ENCODE results near the gene PLBD2. TPM values are rescaled to one million over a fixed set of nuclear protein-coding genes. Genes with fewer than 3 reads are reported as not detected.

PLBD2 gene
- total RNA-seq, 1 donor from 2014 or later = 102 TPM

DNA sequence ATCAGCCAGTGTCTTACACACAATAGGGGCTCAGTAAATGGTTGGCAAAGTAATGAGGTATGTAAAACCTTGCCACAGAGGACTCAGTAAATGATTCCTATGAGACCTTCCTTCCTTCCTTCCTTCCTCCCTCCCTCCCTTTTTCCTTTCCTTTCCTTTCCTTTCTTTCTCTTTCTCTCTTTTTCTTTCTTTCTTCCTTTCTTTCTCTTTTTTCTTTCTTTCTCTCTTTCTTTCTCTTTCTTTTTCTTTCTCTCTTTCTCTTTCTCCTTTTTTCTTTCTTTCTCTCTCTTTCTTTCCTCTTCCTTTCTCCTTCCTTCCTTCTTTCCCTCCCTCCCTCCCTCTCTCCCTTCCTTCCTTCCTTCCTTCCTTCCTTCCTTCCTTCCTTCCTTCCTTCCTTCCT is 37.8 kb downstream of the PLBD2 start:
- no peak overlapping the region for H3K27ac Mint-ChIP-seq (ENCODE audit: unreplicated experiment)
- no peaks in the 10 kb centered on the region for H3K9me3 Mint-ChIP-seq (ENCODE audit: low read depth)
- DNase-seq (ENCODE audit: low spot score) = no peak
- H3K36me3 Mint-ChIP-seq (ENCODE audit: low read depth) = no peaks in the 10 kb centered on the region
- peaks cover 11% of the 10 kb centered on the region for H3K27me3 Mint-ChIP-seq (ENCODE audit: low read depth)
- H3K4me1 Mint-ChIP-seq (ENCODE audit: low read depth) = no peaks in the 10 kb centered on the region
- TF ChIP-seq CTCF (IDR thresholded peaks at IDR 0.05) = no peak
- H3K4me3 Mint-ChIP-seq (ENCODE audit: unreplicated experiment) = no peak overlapping the region

DNA sequence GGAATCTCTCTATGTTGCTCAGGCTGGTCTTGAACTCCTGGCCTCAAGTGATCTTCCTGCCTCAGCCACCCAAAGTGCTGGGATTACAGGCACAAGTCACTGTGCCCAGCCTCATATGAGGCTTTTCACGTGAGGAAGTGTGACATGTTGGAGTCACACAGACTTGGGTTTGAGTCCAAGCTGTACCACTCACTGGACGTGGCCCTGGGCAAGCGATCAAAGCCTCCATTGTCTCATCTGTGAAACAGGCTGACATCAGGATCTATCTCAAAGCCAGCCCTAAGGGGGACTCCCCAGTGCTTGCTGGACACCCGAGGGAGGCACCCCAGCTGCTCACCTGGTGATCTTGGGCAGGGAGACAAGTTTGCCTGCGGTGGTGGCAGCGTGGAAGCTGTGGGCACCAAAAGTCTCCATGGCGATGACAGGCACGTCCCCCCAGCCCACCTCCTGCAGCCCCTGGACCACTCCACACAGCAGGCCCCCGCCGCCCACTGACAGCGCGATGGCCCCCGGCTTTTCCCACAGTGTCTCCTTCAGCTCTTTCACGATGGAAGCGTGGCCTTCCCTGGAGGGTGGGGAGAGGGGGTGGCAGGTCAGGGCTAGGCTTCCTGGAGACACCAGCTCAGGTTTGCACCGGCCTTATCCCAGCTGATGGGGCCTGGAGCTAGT is 38.6 kb downstream of the PLBD2 start:
- Mint-ChIP-seq H3K36me3 (ENCODE audit: low read depth) (no peaks in the 10 kb centered on the region), H3K4me3 (ENCODE audit: unreplicated experiment) (no peak overlapping the region), H3K27me3 (ENCODE audit: low read depth) (peaks cover 11% of the 10 kb centered on the region), H3K4me1 (ENCODE audit: low read depth) (no peaks in the 10 kb centered on the region), H3K27ac (ENCODE audit: unreplicated experiment) (no peak overlapping the region), H3K9me3 (ENCODE audit: low read depth) (no peaks in the 10 kb centered on the region)
- no peak for TF ChIP-seq CTCF (IDR thresholded peaks at IDR 0.05)
- DNase-seq (ENCODE audit: low spot score) = no peak

DNA sequence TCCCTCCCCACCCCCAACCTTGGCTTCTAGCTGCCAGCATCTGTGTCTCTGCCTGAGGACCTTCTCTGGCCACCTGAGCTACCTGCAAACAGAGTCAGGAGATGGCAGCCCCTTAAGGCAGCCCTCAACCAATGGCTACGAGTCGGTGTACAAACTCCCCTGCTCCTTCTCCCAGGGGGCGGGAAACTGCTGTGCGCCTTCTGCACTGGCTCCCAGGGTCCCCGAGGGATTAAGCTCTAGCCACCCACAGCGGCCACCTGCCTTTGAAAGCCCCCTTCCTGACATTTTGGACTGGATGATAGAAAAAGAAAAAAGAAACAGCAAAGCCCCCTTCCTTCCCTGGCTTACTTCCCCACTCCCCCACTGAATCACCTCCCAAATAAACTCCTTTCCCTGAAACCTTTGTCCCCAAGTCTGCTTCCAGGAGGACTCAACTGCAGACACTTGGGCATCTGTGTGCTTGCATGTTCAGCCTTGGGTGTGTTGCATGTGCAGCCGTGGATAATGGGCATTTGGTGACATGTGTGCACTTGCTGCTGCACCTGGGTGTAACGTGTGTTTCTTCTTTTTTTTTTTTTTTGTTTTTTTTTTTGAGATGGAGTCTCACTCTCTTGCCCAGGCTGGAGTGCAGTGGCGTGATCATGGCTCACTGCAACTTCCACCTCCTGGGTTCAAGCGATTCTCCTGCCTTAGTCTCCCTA is 39.3 kb downstream of the PLBD2 start:
- H3K36me3 Mint-ChIP-seq (ENCODE audit: low read depth) = no peaks in the 10 kb centered on the region
- H3K4me3 Mint-ChIP-seq (ENCODE audit: unreplicated experiment) = no peak overlapping the region

GRCh38 chr12:113398346-113399290 is 40.2 kb downstream of the PLBD2 start:
- Mint-ChIP-seq H3K4me3 (ENCODE audit: unreplicated experiment) (no peak overlapping the region), H3K27me3 (ENCODE audit: low read depth) (peaks cover 11% of the 10 kb centered on the region), H3K36me3 (ENCODE audit: low read depth) (no peaks in the 10 kb centered on the region), H3K9me3 (ENCODE audit: low read depth) (no peaks in the 10 kb centered on the region), H3K4me1 (ENCODE audit: low read depth) (no peaks in the 10 kb centered on the region), H3K27ac (ENCODE audit: unreplicated experiment) (no peak overlapping the region)
- no peak for TF ChIP-seq CTCF (IDR thresholded peaks at IDR 0.05)
- DNase-seq (ENCODE audit: low spot score) = no peak

More for the DNA sequence above, 39.3 kb downstream of the PLBD2 start:
- Mint-ChIP-seq H3K27ac (ENCODE audit: unreplicated experiment) (no peak overlapping the region), H3K4me1 (ENCODE audit: low read depth) (no peaks in the 10 kb centered on the region), H3K9me3 (ENCODE audit: low read depth) (no peaks in the 10 kb centered on the region), H3K27me3 (ENCODE audit: low read depth) (peaks cover 11% of the 10 kb centered on the region)
- DNase-seq (ENCODE audit: low spot score) = no peak
- no peak for TF ChIP-seq CTCF (IDR thresholded peaks at IDR 0.05)

DNA sequence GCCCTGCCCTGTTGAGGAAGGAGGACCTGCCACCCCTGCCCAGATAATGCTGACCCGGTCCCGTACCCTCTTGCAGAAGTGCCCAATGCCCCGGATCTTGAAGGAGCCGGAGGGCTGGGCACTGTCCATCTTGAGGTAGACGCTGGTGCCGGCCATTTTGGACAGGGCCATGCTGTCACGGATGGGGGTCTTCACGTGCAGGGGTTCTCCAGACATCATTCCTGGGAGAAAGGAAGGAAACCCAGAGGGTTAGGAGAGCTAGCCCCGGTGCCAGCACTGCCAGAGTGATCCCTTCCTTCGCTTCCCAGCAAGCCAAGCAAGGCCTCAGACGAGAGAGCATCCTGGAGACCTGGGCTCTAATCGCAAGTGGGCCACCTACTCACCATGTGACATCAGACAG is 41.1 kb downstream of the PLBD2 start:
- no peak overlapping the region for H3K4me3 Mint-ChIP-seq (ENCODE audit: unreplicated experiment)
- peaks cover 11% of the 10 kb centered on the region for H3K27me3 Mint-ChIP-seq (ENCODE audit: low read depth)
- no peak for TF ChIP-seq CTCF (IDR thresholded peaks at IDR 0.05)
- no peaks in the 10 kb centered on the region for H3K36me3 Mint-ChIP-seq (ENCODE audit: low read depth)
- peaks cover 5% of the 10 kb centered on the region for H3K4me1 Mint-ChIP-seq (ENCODE audit: low read depth)
- H3K27ac Mint-ChIP-seq (ENCODE audit: unreplicated experiment) = no peak overlapping the region
- no peaks in the 10 kb centered on the region for H3K9me3 Mint-ChIP-seq (ENCODE audit: low read depth)
- no peak for DNase-seq (ENCODE audit: low spot score)

All from chondrocyte (in vitro differentiated cells).